ENCODE results near the gene SP140. TPM values are rescaled to one million over a fixed set of nuclear protein-coding genes. Genes with fewer than 3 reads are reported as not detected.

SP140 gene
- total and polyA plus RNA-seq, 2 experiments from 2014 or later: 0.24 to 0.70 TPM

- no peak for TF ChIP-seq CTCF (conservative IDR thresholded peaks at IDR 0.05; ENCODE audit: low read depth in 2 of 2)
- no peak for TF ChIP-seq POLR2AphosphoS5 (IDR thresholded peaks at IDR 0.05; ENCODE audit: low read depth)
- TF ChIP-seq ZNF462 (CRISPR knock-in tag; IDR thresholded peaks at IDR 0.05): no peak
- no peak for TF ChIP-seq ZNF331 (CRISPR knock-in tag; IDR thresholded peaks at IDR 0.05; ENCODE audit: low read depth)
These were observed 19.8 kb upstream of the SP140 start (continued) for GRCh38 chr2:230205721-230206120.

- no peak overlapping the region for H3K4me2 ChIP-seq
- no peak overlapping the region for H3K4me3 ChIP-seq
- Mint-ChIP-seq H3K4me3 (no peak overlapping the region), H3K9me3 (no peaks in the 10 kb centered on the region), H3K4me1 (no peaks in the 10 kb centered on the region), H3K27me3 (ENCODE audit: insufficient read depth, low read depth, poor library complexity) (peaks cover 3% of the 10 kb centered on the region), H3K27ac (no peak overlapping the region), H3K36me3 (ENCODE audit: low read depth) (peaks cover 2% of the 10 kb centered on the region; the same call in 1 of the 3 replicates)
- no peaks in the 10 kb centered on the region; the same call in 1 of the 2 replicates for H4K20me1 ChIP-seq (replicated peaks; ENCODE audit: insufficient read depth)
- H3K27ac ChIP-seq (ENCODE audit: low read depth): no peak overlapping the region
- no peaks in the 10 kb centered on the region for H3K79me2 ChIP-seq (replicated peaks; ENCODE audit: insufficient read depth)
- no peak for ATAC-seq
- H2AFZ ChIP-seq: no peak overlapping the region
- H3K9me2 ChIP-seq (ENCODE audit: insufficient read depth): no peaks in the 10 kb centered on the region
- no peaks in the 10 kb centered on the region for H3K36me3 ChIP-seq (ENCODE audit: insufficient read depth)
- DNase-seq (ENCODE audit: low spot score): no peak
- no peaks in the 10 kb centered on the region for H3K27me3 ChIP-seq (ENCODE audit: insufficient read depth)
- H3F3A ChIP-seq (replicated peaks; ENCODE audit: low read depth): no peaks in the 10 kb centered on the region
- no peaks in the 10 kb centered on the region for H3K4me1 ChIP-seq (ENCODE audit: insufficient read depth)
- TF ChIP-seq EZH2phosphoT487 (IDR thresholded peaks at IDR 0.05; ENCODE audit: unreplicated experiment): no peak
- TF ChIP-seq REST (IDR thresholded peaks at IDR 0.05; ENCODE audit: unreplicated experiment): no peak
- TF ChIP-seq ZNF114 (CRISPR knock-in tag; IDR thresholded peaks at IDR 0.05): no peak
- TF ChIP-seq POLR2AphosphoS5 (IDR thresholded peaks at IDR 0.05; ENCODE audit: low read depth): no peak
- TF ChIP-seq NANOG (IDR thresholded peaks at IDR 0.05; ENCODE audit: borderline replicate concordance): no peak
- TF ChIP-seq ETS1 (IDR thresholded peaks at IDR 0.05): no peak
- no peak for TF ChIP-seq JUNB (IDR thresholded peaks at IDR 0.05; ENCODE audit: unreplicated experiment)
- TF ChIP-seq ZNF331 (CRISPR knock-in tag; IDR thresholded peaks at IDR 0.05; ENCODE audit: low read depth): no peak
- TF ChIP-seq CTCF (conservative IDR thresholded peaks at IDR 0.05; ENCODE audit: low read depth in 2 of 2): no peak
These were observed 17.0 kb upstream of the SP140 start for GRCh38 chr2:230208576-230208975.

All from GM23338 (cell line).